GM12878 (cell line): Measurements from ENCODE around the gene POLR2L. TPM values are rescaled to one million over a fixed set of nuclear protein-coding genes. Genes with fewer than 3 reads are reported as not detected.

Experiments used
- ATAC-seq: fragments of 200-7000 bp; cut with Tn5 transposase; 3 replicates; pipeline ENCODE4 v1.9.1; 2020; ENCODE audit warnings: mild to moderate bottlenecking, moderate library complexity
- BruUV-seq: library from RNA; stranded (reverse); fragments of 400-500 nt; replicated peaks from 2 replicates; lab custom pipeline; 2021; lab: Mats Ljungman, UMichigan
- CTCF ChIA-PET: fragments of 300-600 bp; sonication (Branson Sonifier 250); formaldehyde crosslinking; extraction: SDS; loops from one replicate; lab custom pipeline; 2021; ENCODE audit warnings: inconsistent platforms; lab: Yijun Ruan, JAX
- POLR2A ChIA-PET: fragments of 350-600 bp; formaldehyde crosslinking; extraction: SDS; loops from one replicate; lab custom pipeline; 2021; ENCODE audit warnings: inconsistent platforms; lab: Charles Lee
- RAD21 ChIA-PET: fragments of 300-600 bp; sonication (Branson Sonifier 250); formaldehyde crosslinking; loops from one replicate; lab custom pipeline; 2023; ENCODE audit warnings: antibody characterized with exemption; ENCODE audit not compliant: unreplicated experiment; lab: Charles Lee
- SMC1A ChIA-PET: fragments of 300-600 bp; sonication (Branson Sonifier 250); formaldehyde crosslinking; loops from one replicate; lab custom pipeline; 2023; ENCODE audit not compliant: unreplicated experiment, uncharacterized antibody; lab: Charles Lee
- DNase-seq: peaks from one replicate; pipeline ENCODE4 v3.0.0-alpha.2; 2011; ENCODE audit warnings: low read depth, low spot score
- FAIRE-seq: peaks from 3 replicates; lab custom pipeline; 2011; peaks lifted over from hg19 to GRCh38; lab: Jason Lieb, UNC
- H2AFZ ChIP-seq: 2 replicates; pipeline ENCODE4 v1.6.0; 2011; ENCODE audit warnings: low read depth, low read length, control low read depth; ENCODE audit not compliant: control insufficient read depth
- H3K27ac ChIP-seq: 2 replicates; pipeline ENCODE4 v1.5.1; 2011; ENCODE audit warnings: control low read depth; ENCODE audit not compliant: control insufficient read depth, insufficient read depth
- H3K27me3 ChIP-seq, 2 experiments: replicated peaks in 1 of 2; 2 replicates each; pipeline versions ENCODE4 v1.6.0 to v1.6.1; 2011; ENCODE audit warnings: low read length in 1 of 2; ENCODE audit not compliant: control insufficient read depth in 2 of 2, insufficient read depth in 2 of 2
- H3K36me3 ChIP-seq, 2 experiments: 2 replicates each; pipeline ENCODE4 v1.5.1; 2011; ENCODE audit warnings: low read length in 1 of 2; ENCODE audit not compliant: control insufficient read depth in 2 of 2, insufficient read depth in 2 of 2
- H3K4me1 ChIP-seq: 2 replicates; pipeline ENCODE4 v1.6.1; 2011; ENCODE audit warnings: mild to moderate bottlenecking, low read length, moderate library complexity, mixed read lengths; ENCODE audit not compliant: control insufficient read depth, insufficient read depth
- H3K4me2 ChIP-seq: 2 replicates; pipeline ENCODE4 v1.6.0; 2011; ENCODE audit warnings: control low read depth; ENCODE audit not compliant: control insufficient read depth, insufficient read depth
- H3K4me3 ChIP-seq: fragments of 200-600 bp; sonication (generic); 2 replicates; pipeline ENCODE4 v1.5.1; 2016
- H3K79me2 ChIP-seq: 2 replicates; pipeline ENCODE4 v1.6.0; 2011; ENCODE audit warnings: low read length; ENCODE audit not compliant: control insufficient read depth, insufficient read depth
- H3K9ac ChIP-seq: 2 replicates; pipeline ENCODE4 v1.8.0; 2011; ENCODE audit warnings: low read length, control low read depth, mixed read lengths; ENCODE audit not compliant: control insufficient read depth, insufficient read depth
- H3K9me3 ChIP-seq: replicated peaks from 3 replicates; pipeline ENCODE4 v1.5.1; 2011; ENCODE audit warnings: mild to moderate bottlenecking, low read length; ENCODE audit not compliant: control insufficient read depth, insufficient read depth
- H4K20me1 ChIP-seq: 2 replicates; pipeline ENCODE4 v1.6.0; 2011; ENCODE audit not compliant: control insufficient read depth, insufficient read depth
- MXI1 ChIP-seq: fragments of 150-350 bp; IDR thresholded peaks from 2 replicates; pipeline ENCODE4 v1.6.1; 2011; ENCODE audit warnings: low read depth, mild to moderate bottlenecking, inconsistent platforms, low read length, improper control_type of control experiment
- PBX3 ChIP-seq: IDR thresholded peaks from 2 replicates; pipeline ENCODE4 v1.6.1; 2011; ENCODE audit warnings: mild to moderate bottlenecking, low read depth, low read length, moderate library complexity; ENCODE audit not compliant: insufficient replicate concordance
- RCOR1 ChIP-seq: conservative IDR thresholded peaks from 2 replicates; pipeline ENCODE4 v1.6.1; 2012; ENCODE audit warnings: low read depth, low read length, improper control_type of control experiment
- SPI1 ChIP-seq: IDR thresholded peaks from 2 replicates; pipeline ENCODE4 v1.6.1; 2011; ENCODE audit warnings: low read depth, mild to moderate bottlenecking, low read length, moderate library complexity, borderline replicate concordance; ENCODE audit not compliant: insufficient read depth
- ZNF24 ChIP-seq: fragments of 450-650 bp; IDR thresholded peaks from 2 replicates; pipeline ENCODE4 v1.6.1; 2017; ENCODE audit warnings: antibody characterized with exemption, mild to moderate bottlenecking
- WGBS: methylation state at CpG from one replicate; pipeline ENCODE4 v1.1.6; 2016; ENCODE audit warnings: low lambda C conversion rate; ENCODE audit not compliant: insufficient replicate concordance, insufficient coverage; ENCODE audit errors: missing lambda C conversion rate; 5-methylcytosine and 5-hydroxymethylcytosine counted together
- in situ Hi-C: fragments of 300-500 bp; cut with MboI; formaldehyde crosslinking; loops from 9 replicates; pipeline ENCODE4 v1.14.3; 2018; ENCODE audit warnings: mixed read lengths
- intact Hi-C: fragments of 100-400 bp; cut with micrococcal nuclease; formaldehyde crosslinking; loops from one replicate; pipeline ENCODE4 v1.14.2; 2022; ENCODE audit not compliant: unreplicated experiment
- polyA plus RNA-seq, 11 experiments: library from polyadenylated mRNA; depleted of rRNA in 4 of 11; unstranded in 6 of 11; stranded (reverse) in 5 of 11; fragments of >200 nt; fragmentation: Nextera tagmentation in 4 of 11; fragmentation: Illumina TruSeq in 1 of 11; extraction: Ambion mirVana in 4 of 11; extraction: Trizol in 1 of 11; gene quantifications; 1 replicate in 1 of 11; 2 replicates in 10 of 11; pipeline versions ENCODE4 v1.2.1 to v1.2.3, GENCODE V29; 2011 to 2016; ENCODE audit warnings: inconsistent platforms in 2 of 11, missing spikeins in 2 of 11, low read depth in 1 of 11
- total RNA-seq, 4 experiments: library from RNA; depleted of rRNA in 3 of 4; stranded (reverse); fragments of >200 nt in 3 of 4; fragmentation: Illumina TruSeq in 1 of 4; extraction: Trizol in 1 of 4; gene quantifications; 2 replicates each; pipeline versions ENCODE4 v1.2.1 to v1.2.3, GENCODE V29; 2013 to 2021
- TF ChIP-seq, protein P1 (sequence below): fragments of 450-650 bp; IDR thresholded peaks from 2 replicates; pipeline ENCODE4 v1.6.1; 2017; ENCODE audit warnings: mild to moderate bottlenecking, moderate library complexity
- TF ChIP-seq, protein P2 (sequence below): fragments of 450-650 bp; IDR thresholded peaks from 2 replicates; pipeline ENCODE4 v1.6.1; 2017; ENCODE audit warnings: borderline replicate concordance
- TF ChIP-seq, protein P3 (sequence below): IDR thresholded peaks from 2 replicates; pipeline ENCODE4 v1.6.1; 2012; ENCODE audit warnings: improper control_type of control experiment, low read depth, low read length; ENCODE audit not compliant: insufficient replicate concordance

Gene POLR2L
- total and polyA plus RNA-seq, 10 of the 15 experiments (the other 5 are each of a cell fraction or from before 2014, with no cell fraction given) = 23.1 to 497 (median 125) TPM

GRCh38 chr11:792535-792821 is 49.9 kb downstream of the POLR2L start (continued):
- TF ChIP-seq, protein P1, sequence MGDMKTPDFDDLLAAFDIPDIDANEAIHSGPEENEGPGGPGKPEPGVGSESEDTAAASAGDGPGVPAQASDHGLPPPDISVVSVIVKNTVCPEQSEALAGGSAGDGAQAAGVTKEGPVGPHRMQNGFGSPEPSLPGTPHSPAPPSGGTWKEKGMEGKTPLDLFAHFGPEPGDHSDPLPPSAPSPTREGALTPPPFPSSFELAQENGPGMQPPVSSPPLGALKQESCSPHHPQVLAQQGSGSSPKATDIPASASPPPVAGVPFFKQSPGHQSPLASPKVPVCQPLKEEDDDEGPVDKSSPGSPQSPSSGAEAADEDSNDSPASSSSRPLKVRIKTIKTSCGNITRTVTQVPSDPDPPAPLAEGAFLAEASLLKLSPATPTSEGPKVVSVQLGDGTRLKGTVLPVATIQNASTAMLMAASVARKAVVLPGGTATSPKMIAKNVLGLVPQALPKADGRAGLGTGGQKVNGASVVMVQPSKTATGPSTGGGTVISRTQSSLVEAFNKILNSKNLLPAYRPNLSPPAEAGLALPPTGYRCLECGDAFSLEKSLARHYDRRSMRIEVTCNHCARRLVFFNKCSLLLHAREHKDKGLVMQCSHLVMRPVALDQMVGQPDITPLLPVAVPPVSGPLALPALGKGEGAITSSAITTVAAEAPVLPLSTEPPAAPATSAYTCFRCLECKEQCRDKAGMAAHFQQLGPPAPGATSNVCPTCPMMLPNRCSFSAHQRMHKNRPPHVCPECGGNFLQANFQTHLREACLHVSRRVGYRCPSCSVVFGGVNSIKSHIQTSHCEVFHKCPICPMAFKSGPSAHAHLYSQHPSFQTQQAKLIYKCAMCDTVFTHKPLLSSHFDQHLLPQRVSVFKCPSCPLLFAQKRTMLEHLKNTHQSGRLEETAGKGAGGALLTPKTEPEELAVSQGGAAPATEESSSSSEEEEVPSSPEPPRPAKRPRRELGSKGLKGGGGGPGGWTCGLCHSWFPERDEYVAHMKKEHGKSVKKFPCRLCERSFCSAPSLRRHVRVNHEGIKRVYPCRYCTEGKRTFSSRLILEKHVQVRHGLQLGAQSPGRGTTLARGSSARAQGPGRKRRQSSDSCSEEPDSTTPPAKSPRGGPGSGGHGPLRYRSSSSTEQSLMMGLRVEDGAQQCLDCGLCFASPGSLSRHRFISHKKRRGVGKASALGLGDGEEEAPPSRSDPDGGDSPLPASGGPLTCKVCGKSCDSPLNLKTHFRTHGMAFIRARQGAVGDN = no peak
- TF ChIP-seq MXI1 (no peak), ZNF24 (no peak)
- TF ChIP-seq, protein P2, sequence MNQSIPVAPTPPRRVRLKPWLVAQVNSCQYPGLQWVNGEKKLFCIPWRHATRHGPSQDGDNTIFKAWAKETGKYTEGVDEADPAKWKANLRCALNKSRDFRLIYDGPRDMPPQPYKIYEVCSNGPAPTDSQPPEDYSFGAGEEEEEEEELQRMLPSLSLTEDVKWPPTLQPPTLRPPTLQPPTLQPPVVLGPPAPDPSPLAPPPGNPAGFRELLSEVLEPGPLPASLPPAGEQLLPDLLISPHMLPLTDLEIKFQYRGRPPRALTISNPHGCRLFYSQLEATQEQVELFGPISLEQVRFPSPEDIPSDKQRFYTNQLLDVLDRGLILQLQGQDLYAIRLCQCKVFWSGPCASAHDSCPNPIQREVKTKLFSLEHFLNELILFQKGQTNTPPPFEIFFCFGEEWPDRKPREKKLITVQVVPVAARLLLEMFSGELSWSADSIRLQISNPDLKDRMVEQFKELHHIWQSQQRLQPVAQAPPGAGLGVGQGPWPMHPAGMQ = no peak
- TF ChIP-seq, all 136 proteins: peak for 0

GRCh38 chr11:791658-792534 is 50.4 kb downstream of the POLR2L start:
- Histone ChIP-seq H3K4me2 (no peak overlapping the region), H3K4me3 (no peak overlapping the region), H3K9ac (no peak overlapping the region), H3K27ac (no peak overlapping the region), H3K79me2 (peaks cover 21% of the 10 kb centered on the region), H2AFZ (no peak overlapping the region), H3K4me1 (peaks cover 20% of the 10 kb centered on the region), H3K9me3 (no peaks in the 10 kb centered on the region), H3K36me3 (peaks cover 0 to 9% of the 10 kb centered on the region in 2 experiments; a peak in 2 of 4 replicates), H4K20me1 (no peaks in the 10 kb centered on the region), H3K27me3 (no peaks in the 10 kb centered on the region)
- POLR2A ChIA-PET = no interaction called here
- in situ Hi-C loops = no loop called here
- intact Hi-C loops = no loop called here
- RAD21 ChIA-PET = no interaction called here
- CTCF ChIA-PET = no interaction called here
- FAIRE-seq (no peak), ATAC-seq (no peak), DNase-seq (no peak)
- BruUV-seq = no TSS peak
- 95% methylated on average over 32 of the region's 49 CpGs for WGBS
- SMC1A ChIA-PET = no interaction called here
- TF ChIP-seq RCOR1 = no peak
- no peak for TF ChIP-seq PBX3
- TF ChIP-seq SPI1 = no peak
- TF ChIP-seq, protein P3, sequence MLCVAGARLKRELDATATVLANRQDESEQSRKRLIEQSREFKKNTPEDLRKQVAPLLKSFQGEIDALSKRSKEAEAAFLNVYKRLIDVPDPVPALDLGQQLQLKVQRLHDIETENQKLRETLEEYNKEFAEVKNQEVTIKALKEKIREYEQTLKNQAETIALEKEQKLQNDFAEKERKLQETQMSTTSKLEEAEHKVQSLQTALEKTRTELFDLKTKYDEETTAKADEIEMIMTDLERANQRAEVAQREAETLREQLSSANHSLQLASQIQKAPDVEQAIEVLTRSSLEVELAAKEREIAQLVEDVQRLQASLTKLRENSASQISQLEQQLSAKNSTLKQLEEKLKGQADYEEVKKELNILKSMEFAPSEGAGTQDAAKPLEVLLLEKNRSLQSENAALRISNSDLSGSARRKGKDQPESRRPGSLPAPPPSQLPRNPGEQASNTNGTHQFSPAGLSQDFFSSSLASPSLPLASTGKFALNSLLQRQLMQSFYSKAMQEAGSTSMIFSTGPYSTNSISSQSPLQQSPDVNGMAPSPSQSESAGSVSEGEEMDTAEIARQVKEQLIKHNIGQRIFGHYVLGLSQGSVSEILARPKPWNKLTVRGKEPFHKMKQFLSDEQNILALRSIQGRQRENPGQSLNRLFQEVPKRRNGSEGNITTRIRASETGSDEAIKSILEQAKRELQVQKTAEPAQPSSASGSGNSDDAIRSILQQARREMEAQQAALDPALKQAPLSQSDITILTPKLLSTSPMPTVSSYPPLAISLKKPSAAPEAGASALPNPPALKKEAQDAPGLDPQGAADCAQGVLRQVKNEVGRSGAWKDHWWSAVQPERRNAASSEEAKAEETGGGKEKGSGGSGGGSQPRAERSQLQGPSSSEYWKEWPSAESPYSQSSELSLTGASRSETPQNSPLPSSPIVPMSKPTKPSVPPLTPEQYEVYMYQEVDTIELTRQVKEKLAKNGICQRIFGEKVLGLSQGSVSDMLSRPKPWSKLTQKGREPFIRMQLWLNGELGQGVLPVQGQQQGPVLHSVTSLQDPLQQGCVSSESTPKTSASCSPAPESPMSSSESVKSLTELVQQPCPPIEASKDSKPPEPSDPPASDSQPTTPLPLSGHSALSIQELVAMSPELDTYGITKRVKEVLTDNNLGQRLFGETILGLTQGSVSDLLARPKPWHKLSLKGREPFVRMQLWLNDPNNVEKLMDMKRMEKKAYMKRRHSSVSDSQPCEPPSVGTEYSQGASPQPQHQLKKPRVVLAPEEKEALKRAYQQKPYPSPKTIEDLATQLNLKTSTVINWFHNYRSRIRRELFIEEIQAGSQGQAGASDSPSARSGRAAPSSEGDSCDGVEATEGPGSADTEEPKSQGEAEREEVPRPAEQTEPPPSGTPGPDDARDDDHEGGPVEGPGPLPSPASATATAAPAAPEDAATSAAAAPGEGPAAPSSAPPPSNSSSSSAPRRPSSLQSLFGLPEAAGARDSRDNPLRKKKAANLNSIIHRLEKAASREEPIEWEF = no peak
